Measurements from ENCODE around the gene SH3BP2. TPM values are rescaled to one million over a fixed set of nuclear protein-coding genes. Genes with fewer than 3 reads are reported as not detected.

The SH3BP2 gene
- total RNA-seq, 1 experiment from 2014 or later: 16.9 TPM

DNA sequence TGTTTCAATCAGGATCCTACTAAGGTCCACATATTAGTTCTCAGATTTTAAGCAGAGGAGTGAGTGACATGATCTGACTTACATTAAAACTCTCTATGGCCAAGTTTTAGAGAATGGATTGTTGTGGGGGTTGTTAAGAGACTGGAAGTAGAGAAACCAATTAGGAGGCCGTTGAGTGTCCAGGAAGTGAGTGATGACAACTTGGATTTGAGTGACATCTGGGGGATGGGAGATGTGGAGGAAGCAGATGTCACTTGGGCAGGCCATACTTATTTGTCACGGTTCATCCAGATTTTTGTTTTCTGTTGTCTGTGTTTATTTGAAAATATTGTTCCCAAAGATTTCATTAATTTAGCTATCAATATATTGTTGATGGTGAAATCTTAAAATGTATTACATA lies 79.0 kb downstream of the SH3BP2 start:
- no peak for DNase-seq (ENCODE audit: low read depth)

DNA sequence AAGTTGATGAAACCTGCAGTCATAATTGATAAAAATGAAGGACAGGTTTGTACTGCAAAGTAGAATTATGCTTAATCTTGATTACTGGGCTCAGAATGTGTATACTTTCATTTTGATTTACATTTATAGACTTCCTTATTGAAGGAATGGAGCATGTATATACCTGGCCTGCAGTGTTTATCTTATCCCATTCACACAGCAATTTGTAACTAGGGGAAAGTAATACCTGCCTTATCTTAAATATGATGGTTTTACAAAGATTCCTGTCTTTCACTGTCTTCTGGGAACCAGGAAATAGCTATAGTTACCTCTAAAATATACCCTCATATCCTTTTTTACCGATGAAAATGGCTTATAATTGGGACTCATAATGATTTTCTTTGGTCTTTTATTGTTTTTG lies 80.4 kb downstream of the SH3BP2 start:
- DNase-seq (ENCODE audit: low read depth): no peak

DNA sequence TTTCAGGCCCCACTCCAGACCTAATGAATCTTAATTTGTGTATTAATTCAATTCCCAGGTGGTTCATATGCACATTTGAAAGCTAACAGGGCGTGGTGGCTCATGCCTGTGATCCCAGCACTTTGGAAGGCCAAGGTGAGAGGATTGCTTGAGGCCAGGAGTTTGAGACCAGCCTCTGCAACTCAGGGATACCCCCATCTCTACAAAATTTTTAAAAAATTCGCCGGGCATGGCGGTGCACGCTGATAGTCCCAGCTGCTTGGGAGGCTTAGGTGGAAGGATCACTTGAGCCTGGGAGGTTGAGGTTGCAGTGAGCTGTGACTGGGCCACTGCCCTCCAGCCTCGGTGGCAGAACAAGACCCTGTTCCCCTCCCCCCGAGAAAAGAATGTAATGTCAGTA lies 82.0 kb downstream of the SH3BP2 start:
- no peak for DNase-seq (ENCODE audit: low read depth)

DNA sequence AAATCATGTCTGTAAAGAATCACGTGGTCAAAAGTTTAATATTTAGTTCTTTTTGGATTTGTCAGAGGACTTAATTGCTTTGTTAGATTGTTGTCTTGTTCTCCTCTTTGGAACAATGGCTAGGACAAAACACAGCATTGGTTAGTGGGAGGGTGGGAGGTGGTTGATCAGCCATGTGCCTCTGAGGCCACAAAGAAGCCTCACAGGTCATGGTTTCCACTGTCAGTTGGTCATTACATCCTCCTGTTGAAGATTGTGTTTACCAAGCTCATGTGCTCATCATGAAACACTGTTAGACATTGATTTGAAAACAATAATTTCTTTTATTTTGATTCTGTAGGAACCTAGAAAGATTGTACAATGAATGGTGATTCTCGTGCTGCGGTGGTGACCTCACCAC lies 82.7 kb downstream of the SH3BP2 start:
- DNase-seq (ENCODE audit: low read depth): no peak

DNA sequence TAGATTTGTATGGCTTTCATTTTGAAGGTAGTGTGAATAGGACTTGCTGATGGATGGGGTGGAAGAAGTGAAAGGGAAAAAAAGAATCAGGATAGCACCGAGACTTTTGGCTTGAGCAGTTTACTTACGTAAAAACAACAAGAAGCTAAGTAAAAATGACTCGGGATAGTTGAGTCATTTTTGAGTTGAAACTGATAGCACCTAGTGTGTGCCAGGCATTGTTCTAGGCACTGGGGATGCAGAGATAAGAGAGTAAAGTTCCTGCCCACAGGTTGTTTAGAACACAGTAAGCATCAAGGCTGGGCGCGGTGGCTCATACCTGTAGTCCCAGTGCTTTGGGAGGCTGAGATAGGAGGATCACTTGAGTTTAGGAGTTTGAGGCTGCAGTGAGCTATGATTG lies 85.5 kb downstream of the SH3BP2 start:
- no peak for DNase-seq (ENCODE audit: low read depth)

DNA sequence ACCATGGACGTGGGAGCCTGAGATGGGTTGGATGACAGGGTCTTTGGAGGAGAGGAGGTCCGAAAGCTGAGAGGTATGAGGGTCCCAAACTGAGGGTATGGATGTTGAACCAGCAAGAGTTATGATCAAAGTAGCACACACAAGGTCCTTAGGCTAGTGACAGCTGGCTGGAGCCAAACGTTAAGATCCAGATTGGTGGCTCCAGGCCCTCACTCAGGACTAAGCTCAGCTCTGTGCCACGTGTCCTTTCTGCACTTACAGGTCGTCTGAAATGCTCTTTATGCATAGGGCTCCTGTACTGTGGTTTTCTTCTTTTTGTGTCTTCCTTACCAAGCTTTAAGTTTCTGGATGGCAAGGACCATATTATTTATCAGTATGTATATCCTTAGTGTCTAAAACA lies 86.1 kb downstream of the SH3BP2 start:
- no peak for DNase-seq (ENCODE audit: low read depth)

DNA sequence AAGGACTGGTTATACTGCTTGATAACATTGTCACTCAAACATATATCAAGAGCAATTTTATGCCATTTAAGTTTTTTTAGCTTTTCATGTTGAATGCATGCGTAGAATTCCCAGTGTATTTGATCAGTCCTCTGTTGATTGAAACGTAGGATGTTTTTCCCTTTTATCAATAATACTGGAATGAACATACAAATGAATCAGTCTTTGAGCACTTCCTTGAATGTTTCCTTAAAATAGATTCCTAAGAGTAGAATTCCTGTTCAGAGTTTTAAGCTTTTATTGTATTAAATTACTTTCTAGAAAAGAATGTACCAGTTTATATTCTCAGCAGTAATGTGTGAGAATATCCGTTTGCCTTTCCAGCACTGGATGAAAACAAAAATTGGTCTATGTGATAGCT lies 88.5 kb downstream of the SH3BP2 start:
- DNase-seq (ENCODE audit: low read depth): no peak

DNA sequence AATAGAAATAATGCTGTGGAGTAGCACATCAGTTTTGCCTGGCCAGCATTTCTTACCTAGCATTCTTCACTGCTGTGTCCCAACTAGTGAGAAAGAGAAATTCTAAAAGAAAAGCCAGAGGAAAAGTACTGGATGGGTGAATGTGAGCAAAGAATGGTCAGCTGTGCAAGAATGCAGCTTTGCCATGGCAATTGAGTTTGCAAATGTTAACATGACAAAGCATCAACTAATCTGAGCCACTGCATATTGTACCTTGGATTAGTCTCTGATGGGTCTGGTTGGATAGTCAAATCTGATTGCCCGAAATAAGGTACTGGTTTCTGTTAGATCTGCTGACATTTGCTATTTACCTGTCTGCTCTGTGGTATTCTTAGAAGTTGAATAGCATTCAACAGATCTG lies 89.5 kb downstream of the SH3BP2 start:
- no peak for DNase-seq (ENCODE audit: low read depth)

DNA sequence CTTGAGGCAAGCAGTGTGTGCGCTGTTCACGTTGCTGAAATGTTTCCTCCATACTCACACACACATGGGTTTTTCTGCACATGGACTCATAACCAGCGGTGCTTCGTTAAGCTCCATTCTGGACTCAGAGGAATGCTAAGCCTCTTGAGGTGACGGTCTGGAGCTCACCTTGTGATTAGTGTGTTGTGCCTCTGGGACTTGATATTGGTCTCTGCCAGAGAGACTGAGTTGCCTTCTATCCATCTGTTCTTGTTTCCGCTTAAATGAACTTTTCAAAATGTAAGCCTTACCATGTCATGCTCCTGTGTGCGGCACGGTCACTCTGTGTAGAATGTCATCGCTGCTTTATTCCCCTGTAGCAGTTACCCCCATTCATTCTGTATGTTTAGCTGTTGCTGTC lies 93.3 kb downstream of the SH3BP2 start:
- no peak for DNase-seq (ENCODE audit: low read depth)

DNA sequence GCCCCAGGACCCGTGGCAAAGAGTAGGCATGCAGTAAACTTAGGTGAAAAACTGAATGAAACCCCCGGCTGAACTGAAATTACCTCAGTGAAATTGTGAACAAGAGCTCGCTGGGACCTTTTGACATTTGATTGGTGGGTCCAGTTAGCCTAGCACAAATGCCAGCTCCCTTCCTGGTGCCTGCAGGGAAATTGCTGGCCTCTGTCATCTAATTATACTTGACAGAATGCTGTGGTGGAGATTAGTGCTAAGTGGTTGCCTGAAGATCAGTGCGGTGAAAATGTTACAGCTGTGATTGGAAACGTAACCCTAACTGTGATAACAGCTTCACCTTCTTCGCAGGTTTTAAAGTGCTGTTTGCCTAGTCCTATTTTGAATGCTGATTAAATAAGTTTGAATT lies 93.7 kb downstream of the SH3BP2 start:
- no peak for DNase-seq (ENCODE audit: low read depth)

DNA sequence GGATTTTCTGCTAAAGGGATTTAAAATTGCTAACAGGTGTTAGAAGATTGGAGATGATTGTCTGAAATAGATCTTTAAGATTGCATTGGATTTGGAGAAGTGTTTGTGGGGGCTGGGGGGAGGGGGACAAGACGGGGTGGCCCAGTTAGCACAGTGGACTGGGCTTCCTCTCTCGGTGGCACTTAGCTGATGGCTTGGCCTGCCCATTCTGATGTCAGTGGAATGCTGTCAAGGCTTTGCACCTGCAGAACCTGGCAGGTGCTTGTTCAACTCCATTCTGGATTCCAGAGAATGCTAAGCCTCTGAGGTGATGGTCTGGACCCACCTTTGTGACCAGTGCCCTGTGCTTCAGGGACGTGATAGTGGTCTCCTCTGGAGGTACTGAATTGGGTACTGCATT lies 94.5 kb downstream of the SH3BP2 start:
- DNase-seq (ENCODE audit: low read depth): no peak

DNA sequence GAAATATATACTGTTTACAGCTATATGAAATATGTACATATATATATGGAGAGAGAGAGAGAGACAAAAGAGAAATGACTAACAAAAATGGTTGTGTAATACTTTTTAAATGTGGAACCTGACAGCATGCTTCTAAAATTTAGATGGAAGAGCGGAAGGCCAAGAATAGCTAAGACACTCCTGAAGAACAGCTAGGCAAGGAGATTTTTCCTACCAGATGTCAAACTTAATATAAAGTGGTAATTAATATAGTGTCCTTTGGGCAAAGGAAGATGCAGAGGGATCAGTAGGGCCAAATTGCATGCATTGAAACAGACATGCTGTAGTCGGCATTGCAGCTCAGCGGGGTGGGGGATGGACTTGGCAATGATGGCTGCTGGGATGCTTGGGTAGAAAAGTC lies 96.0 kb downstream of the SH3BP2 start:
- no peak for DNase-seq (ENCODE audit: low read depth)

Other genes with a start within 250 kb of the SH3BP2 start
- 57.6 and 79.4 TPM in 2 replicates for gene TNIP2, start 36.7 kb upstream of the SH3BP2 start, total RNA-seq (2014; rRNA removed; shearing (Covaris generic))
- 101 and 111 TPM in 2 replicates for gene ADD1, start 50.8 kb downstream of the SH3BP2 start, total RNA-seq (2014; rRNA removed; shearing (Covaris generic))
- gene NOP14, start 170.3 kb downstream of the SH3BP2 start, total RNA-seq (2014; rRNA removed; shearing (Covaris generic)): 21.5 and 25.4 TPM in 2 replicates
- 2.9 and 5.9 TPM in 2 replicates for gene GRK4, start 170.5 kb downstream of the SH3BP2 start, total RNA-seq (2014; rRNA removed; shearing (Covaris generic))